Right renal pelvis (tissue), 4 donors: ENCODE data around the gene PEA15. TPM values are rescaled to one million over a fixed set of nuclear protein-coding genes. Genes with fewer than 3 reads are reported as not detected.

Experiments used
- DNase-seq, 4 donors: peaks; one replicate each; pipeline ENCODE4 v3.0.0-alpha.2; 2013; ENCODE audit warnings: low read depth in 4 of 4, low spot score in 3 of 4, missing footprints in 1 of 4
- polyA plus RNA-seq, 4 donors: library from polyadenylated mRNA; unstranded; fragments of 120-200 nt; gene quantifications; one replicate each; pipeline ENCODE4 v1.2.1, GENCODE V29; 2013; ENCODE audit not compliant: insufficient read length in 4 of 4

Gene PEA15, protein sequence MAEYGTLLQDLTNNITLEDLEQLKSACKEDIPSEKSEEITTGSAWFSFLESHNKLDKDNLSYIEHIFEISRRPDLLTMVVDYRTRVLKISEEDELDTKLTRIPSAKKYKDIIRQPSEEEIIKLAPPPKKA
- 100 to 1,000 TPM; 104 to 131 (median 129) TPM for polyA plus RNA-seq

DNA sequence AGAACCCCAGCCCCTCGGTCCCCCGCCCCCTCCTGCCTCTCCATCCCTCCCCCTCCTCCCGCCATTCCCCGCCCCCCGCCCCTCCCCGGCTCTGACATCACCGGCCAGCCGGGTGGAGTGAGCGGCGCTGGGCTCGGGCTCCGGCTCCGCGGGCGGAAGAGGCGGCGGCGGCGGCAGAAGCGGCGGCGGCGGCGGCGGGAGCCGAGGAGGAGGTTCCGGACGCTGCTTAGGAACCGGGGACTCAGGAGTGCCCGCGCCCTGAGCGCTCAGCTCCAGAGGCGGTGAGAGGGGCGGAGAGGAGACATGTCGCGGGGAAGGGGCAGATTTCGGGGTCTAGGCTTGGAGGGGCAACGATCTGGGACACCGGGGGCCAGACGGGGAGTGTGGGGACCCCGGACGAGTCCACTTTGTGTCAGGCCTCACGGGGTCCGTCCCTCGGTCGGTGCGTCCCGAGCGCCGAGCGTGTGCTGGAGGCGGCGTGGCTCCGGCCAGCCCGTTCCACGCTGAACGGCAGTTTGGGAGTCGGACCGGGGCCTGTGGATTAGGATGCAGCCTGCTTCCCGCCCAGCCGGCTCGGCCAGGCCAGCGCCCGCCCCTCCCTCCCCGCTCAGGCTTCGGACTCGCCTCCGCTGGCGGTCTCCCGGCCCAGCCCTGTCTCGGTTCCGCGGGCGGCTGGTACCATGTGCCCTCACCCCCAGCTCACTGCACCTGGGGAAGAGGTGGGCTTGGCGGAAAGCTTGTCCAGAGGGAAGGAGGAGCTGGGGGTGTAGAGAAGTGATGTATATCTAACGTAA lies at the start of gene PEA15:
Gene PEA15, plus strand, starts transcription at position 143 of the 794 bp plus-strand sequence. CDS start 6,161 bp downstream, outside the sequence.
- DNase-seq, result peak in 3 of 4 donors; percentile 43 to 55 (median 44)

DNA sequence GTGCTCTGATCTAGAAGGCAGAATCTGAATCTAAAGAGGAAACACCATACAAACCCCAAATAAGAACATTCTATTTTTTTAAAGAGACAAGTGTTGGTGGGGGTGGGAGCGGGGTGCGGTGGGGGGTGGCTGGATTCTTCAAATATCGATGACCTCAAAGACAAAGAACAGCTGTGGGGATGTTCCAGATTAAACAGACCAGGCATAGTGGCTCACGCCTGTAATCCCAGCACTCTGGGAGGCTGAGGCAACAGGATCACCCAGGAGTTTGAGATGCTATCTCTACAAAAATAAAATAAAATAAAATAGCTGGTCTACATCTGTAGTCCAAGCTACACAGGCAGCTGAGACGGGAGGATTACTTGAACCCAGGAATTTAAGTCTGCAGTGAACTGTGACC lies 48.8 kb upstream of the PEA15 start:
- DNase-seq, result no peak

- no peak for DNase-seq
Measured at GRCh38 chr1:160157174-160157573, 48.0 kb upstream of the PEA15 start.

DNA sequence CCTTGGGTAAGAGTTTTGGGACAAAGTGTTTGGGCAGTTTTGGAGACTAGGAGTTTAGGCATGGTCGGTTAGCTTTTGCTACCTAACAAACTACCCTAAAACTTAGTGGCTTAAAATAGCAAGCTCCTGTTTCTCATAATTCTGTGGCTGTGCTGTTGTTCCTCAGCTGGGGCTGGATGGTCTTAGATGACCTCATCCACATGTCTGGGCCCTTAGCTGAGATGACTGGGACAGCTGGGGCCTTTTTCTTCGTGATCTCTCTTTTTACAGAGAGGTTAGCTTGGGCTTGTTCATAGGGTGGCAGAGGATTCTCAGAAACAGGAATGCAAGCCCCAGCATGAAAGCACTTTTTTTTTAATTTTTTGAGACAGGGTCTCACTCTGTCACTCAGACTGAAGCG lies 47.2 kb upstream of the PEA15 start:
- DNase-seq, result no peak

- DNase-seq, result no peak
Measured at GRCh38 chr1:160158534-160158933, 46.6 kb upstream of the PEA15 start.

DNA sequence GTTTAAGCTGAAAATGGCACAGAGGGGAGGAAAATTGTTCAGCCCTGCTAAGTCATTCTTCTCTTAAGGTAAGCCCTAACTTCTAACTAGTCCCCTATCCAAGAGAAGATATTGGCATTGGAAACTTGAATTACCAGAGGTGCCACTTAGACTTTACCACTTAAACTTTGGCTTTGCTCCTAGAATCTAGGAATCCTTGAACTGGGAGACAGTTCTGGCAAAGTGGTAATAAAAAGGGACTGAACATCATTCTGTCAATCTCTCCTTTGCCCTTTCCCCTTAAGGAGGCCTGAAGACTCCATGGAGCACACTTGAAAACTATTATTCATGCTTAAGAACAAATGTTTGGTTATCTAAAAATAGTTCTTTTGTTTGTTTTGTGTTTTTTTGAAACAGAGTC lies 45.3 kb upstream of the PEA15 start:
- no peak for DNase-seq

- no peak for DNase-seq
Measured at GRCh38 chr1:160161965-160162705, 43.0 kb upstream of the PEA15 start.

DNA sequence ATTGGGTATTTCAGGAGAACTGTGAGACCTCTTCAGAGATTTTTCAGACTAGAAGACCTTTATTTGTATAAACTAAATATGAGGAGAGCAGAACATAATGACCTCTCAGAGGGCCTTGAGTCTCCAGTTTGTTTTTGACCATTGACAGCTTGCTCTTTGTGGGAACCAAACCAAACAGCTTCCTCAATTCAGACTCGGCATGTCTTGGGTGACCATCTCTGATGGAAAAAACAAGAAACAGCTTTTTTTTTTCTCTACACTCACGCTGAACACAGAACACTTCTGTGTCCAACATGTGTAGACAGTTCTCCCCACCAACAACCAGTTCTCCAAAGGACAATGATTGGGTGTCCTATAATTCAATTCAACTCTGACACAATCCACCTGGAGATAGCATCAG lies 42.3 kb upstream of the PEA15 start:
- no peak for DNase-seq

GRCh38 chr1:160163615-160164014 lies 41.6 kb upstream of the PEA15 start:
- no peak for DNase-seq

DNA sequence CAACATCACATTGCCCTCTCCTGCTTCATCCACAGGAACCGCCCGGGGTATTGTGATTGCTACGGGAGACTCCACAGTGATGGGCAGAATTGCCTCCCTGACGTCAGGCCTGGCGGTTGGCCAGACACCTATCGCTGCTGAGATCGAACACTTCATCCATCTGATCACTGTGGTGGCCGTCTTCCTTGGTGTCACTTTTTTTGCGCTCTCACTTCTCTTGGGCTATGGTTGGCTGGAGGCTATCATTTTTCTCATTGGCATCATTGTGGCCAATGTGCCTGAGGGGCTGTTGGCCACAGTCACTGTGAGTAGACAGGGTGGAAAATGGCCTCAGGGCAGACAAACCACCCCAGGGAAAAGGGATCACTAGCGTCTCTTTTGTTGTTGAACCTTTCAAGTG lies 41.1 kb upstream of the PEA15 start:
- no peak for DNase-seq

GRCh38 chr1:160166166-160166868 lies 38.9 kb upstream of the PEA15 start:
- DNase-seq, result no peak

DNA sequence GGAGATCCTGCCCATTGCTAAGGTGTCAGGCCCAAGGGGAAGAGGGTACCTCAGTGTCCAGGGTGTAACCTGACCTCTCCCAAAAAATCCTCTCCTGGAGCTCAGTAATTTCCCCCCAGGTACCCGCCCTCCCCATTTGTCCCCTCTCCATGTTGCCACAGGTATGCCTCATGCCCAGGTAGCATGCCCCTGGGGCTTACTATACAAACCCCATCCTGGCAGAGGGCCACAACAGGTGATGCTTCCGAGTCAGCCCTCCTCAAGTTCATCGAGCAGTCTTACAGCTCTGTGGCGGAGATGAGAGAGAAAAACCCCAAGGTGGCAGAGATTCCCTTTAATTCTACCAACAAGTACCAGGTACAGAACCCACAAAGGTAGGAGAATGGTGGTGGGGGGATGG lies 38.1 kb upstream of the PEA15 start:
- no peak for DNase-seq

- no peak for DNase-seq
Measured at GRCh38 chr1:160167580-160167979, 37.6 kb upstream of the PEA15 start.

DNA sequence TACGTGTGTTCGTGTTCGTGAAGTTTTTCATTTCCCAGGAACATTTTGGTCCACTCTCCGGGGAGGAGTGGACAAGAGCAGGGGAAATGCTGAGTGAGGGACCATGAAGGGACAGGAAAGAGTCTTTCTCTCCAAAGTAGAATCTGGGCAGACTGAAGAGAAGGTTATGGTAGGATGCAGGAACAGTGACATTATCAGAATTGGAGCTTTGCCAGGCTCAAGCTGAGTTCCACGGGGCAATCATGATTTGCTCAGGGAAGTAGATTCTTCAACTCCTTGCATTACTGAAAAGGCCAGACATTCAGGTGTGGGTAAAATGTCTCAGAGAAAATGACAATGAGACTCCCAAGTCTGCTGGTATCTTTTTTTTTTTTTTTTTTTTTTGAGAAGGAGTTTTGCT lies 37.2 kb upstream of the PEA15 start:
- DNase-seq, result no peak

DNA sequence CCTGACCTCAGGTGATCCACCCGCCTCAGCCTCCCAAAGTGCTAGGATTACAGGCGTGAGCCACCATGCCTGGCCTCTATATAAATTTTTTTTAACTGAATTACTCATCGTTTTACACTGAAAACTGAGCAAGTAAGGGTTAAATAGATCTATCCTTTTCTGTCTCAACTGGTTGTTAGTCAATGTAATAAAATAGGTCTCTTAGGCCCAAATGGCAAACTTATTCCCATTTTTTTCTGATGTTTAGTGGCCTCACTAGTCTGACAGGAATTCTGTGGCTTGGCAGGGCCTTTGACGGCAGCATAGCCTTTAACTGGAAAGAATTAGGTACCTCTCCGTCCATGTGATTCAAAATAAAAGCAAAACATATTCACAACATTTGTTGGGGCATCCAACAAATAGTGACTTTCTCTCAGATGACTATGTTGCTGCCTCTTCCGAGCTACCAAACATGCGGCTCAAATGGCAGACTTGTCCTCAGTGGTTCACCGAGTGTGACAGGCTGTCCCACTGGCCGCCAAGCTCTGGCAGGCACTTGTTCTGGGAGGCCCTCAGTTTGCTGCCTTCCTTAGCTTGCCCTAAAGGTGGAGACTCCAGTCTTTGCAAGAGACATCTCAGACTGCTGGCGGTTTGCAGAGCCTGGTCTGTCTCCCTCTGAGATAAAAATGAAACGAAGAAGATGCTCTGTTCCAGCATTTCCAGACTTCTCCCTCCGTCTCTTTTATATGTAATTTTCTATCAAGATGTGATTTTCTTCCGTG lies 36.4 kb upstream of the PEA15 start:
- no peak for DNase-seq

DNA sequence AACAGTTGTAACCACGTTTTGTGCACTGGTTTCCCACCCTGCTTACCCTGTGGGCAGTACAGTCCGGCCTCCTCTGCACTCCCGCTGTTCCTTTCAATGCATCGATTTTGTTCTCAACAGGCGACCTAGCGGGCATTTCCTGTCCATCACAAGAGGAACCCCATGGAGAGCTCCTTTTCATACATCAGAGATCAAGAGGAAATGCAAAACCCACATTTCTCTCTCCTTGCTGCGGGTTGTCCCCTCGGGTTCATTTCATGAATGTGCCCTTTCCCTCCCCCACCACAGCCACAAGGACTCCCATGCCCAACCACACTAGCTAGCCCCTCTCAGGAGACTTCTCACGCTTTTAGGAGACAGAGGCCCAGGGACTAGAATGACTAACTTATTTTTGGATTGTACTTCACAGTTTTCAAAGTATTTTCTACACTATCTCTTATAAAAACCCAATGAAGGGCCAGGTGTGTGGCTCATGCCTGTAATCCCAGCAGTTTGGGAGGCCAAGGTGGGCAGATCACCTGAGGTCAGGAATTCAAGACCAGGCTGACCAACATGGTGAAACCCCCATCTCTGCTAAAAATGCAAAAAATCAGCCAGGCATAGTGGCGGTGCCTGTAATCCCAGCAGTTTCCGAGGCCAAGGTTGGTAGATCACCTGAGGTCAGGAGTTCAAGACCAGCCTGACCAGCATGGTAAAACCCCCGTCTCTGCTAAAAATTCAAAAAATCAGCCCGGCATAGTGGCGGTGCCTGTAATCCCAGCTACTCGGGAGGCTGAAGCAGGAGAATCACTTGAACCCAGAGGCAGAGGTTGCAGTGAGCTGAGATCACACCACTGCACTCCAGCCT lies 35.4 kb upstream of the PEA15 start:
- no peak for DNase-seq

GRCh38 chr1:160171354-160171753 lies 33.8 kb upstream of the PEA15 start:
- DNase-seq, result no peak

GRCh38 chr1:160171980-160172379 lies 33.2 kb upstream of the PEA15 start:
- no peak for DNase-seq

GRCh38 chr1:160177231-160177630 lies 28.0 kb upstream of the PEA15 start:
- no peak for DNase-seq
